SK-N-SH (cell line): ENCODE data around the gene LRRC45. TPM values are rescaled to one million over a fixed set of nuclear protein-coding genes. Genes with fewer than 3 reads are reported as not detected.

ENCODE experiments used
- CTCF ChIA-PET: fragments of 300-600, 350-600 bp; formaldehyde crosslinking; extraction: SDS; loops from one replicate; lab custom pipeline; 2021; lab: Yijun Ruan, JAX
- POLR2A ChIA-PET: fragments of 350-600 bp; sonication (Branson Sonifier 250); formaldehyde crosslinking; extraction: SDS; loops from one replicate; lab custom pipeline; 2020; ENCODE audit warnings: antibody characterized with exemption, inconsistent platforms; lab: Yijun Ruan, JAX
- DNase-seq: peaks from one replicate; pipeline ENCODE4 v3.0.0; 2012
- H2AFZ ChIP-seq: fragments of 200-600 bp; sonication (generic); 2 replicates; pipeline ENCODE4 v1.8.1; 2016; ENCODE audit warnings: antibody characterized with exemption, mild to moderate bottlenecking, low read depth
- H3F3A ChIP-seq: fragments of 200-600 bp; sonication (generic); replicated peaks from 2 replicates; pipeline ENCODE3; 2016; ENCODE audit warnings: antibody characterized with exemption, mild to moderate bottlenecking; ENCODE audit not compliant: insufficient read depth
- H3K27ac ChIP-seq, 2 experiments: fragments of 200-500 bp in 1 of 2; fragments of 200-600 bp in 1 of 2; sonication (Bioruptor generic) in 1 of 2; sonication (generic), shearing (Covaris generic) in 1 of 2; 2 replicates each; pipeline versions ENCODE4 v1.5.1 to v1.6.1; 2014 to 2016; ENCODE audit warnings: low read depth in 2 of 2, inconsistent platforms in 1 of 2, low read length in 1 of 2, mild to moderate bottlenecking in 1 of 2, mixed read lengths in 1 of 2
- H3K27me3 ChIP-seq: fragments of 200-600 bp; sonication (generic), shearing (Covaris generic); 2 replicates; pipeline ENCODE4 v1.6.1; 2016; ENCODE audit warnings: mixed run types; ENCODE audit not compliant: insufficient read depth
- H3K36me3 ChIP-seq, 2 experiments: fragments of 200-500 bp in 1 of 2; fragments of 200-600 bp in 1 of 2; sonication (Bioruptor generic) in 1 of 2; sonication (generic) in 1 of 2; replicated peaks in 1 of 2; 2 replicates each; pipeline versions ENCODE3 to v1.5.1; 2014 to 2016; ENCODE audit warnings: low read length in 1 of 2, mild to moderate bottlenecking in 1 of 2; ENCODE audit not compliant: insufficient read depth in 2 of 2, control insufficient read depth in 1 of 2
- H3K4me1 ChIP-seq, 2 experiments: fragments of 200-500 bp in 1 of 2; fragments of 200-600 bp in 1 of 2; sonication (Bioruptor generic) in 1 of 2; sonication (generic), shearing (Covaris generic) in 1 of 2; 2 replicates each; pipeline versions ENCODE4 v1.5.1 to v1.6.1; 2014 to 2016; ENCODE audit warnings: low read depth in 1 of 2, low read length in 1 of 2, mixed run types in 1 of 2; ENCODE audit not compliant: insufficient read depth in 2 of 2, control insufficient read depth in 1 of 2
- H3K4me2 ChIP-seq: fragments of 200-600 bp; sonication (generic), shearing (Covaris generic); 2 replicates; pipeline ENCODE4 v1.6.1; 2017; ENCODE audit warnings: mixed run types
- H3K4me3 ChIP-seq, 2 experiments: fragments of 200-500 bp in 1 of 2; fragments of 200-600 bp in 1 of 2; sonication (Bioruptor generic) in 1 of 2; sonication (generic), shearing (Covaris generic) in 1 of 2; 2 replicates each; pipeline versions ENCODE4 v1.5.1 to v1.8.1; 2014 to 2016; ENCODE audit warnings: low read depth in 2 of 2, inconsistent platforms in 1 of 2, low read length in 1 of 2, mild to moderate bottlenecking in 1 of 2, mixed read lengths in 1 of 2, moderate library complexity in 1 of 2
- H3K79me2 ChIP-seq: fragments of 200-600 bp; sonication (generic); 2 replicates; pipeline ENCODE4 v1.8.1; 2017; ENCODE audit warnings: mild to moderate bottlenecking; ENCODE audit not compliant: insufficient read depth
- H3K9ac ChIP-seq: fragments of 200-600 bp; sonication (generic); 2 replicates; pipeline ENCODE4 v1.6.1; 2017; ENCODE audit warnings: mixed run types
- H3K9me2 ChIP-seq: fragments of 200-600 bp; sonication (generic); 2 replicates; pipeline ENCODE4 v1.6.1; 2017; ENCODE audit warnings: mixed run types
- H3K9me3 ChIP-seq: fragments of 200-600 bp; sonication (generic); 2 replicates; pipeline ENCODE4 v1.6.1; 2017; ENCODE audit warnings: mixed run types, mild to moderate bottlenecking, moderate library complexity
- H4K20me1 ChIP-seq: fragments of 200-600 bp; sonication (generic); 2 replicates; pipeline ENCODE4 v1.6.1; 2017; ENCODE audit warnings: mild to moderate bottlenecking, mixed run types; ENCODE audit not compliant: insufficient read depth
- CHD2 ChIP-seq: fragments of 150-350 bp; IDR thresholded peaks from 2 replicates; pipeline ENCODE4 v1.6.1; 2018; ENCODE audit warnings: low read length; ENCODE audit not compliant: partially characterized antibody
- ELF1 ChIP-seq: IDR thresholded peaks from 2 replicates; pipeline ENCODE4 v1.4.0; 2012
- EZH2phosphoT487 ChIP-seq: fragments of 200-600 bp; sonication (generic); IDR thresholded peaks from 2 replicates; pipeline ENCODE4 v1.6.1; 2017; ENCODE audit warnings: low read depth, mixed run types, mild to moderate bottlenecking, antibody characterized with exemption, moderate library complexity, borderline replicate concordance
- FOSL2 ChIP-seq: IDR thresholded peaks from 2 replicates; pipeline ENCODE4 v1.4.0; 2012; ENCODE audit warnings: low read depth, mild to moderate bottlenecking, moderate library complexity, borderline replicate concordance
- FOXJ3 ChIP-seq: sonication (generic); formaldehyde crosslinking; IDR thresholded peaks from 2 replicates; pipeline ENCODE4 v1.5.1; 2020; ENCODE audit warnings: mild to moderate bottlenecking, missing genetic modification reagents
- FOXM1 ChIP-seq: IDR thresholded peaks from 2 replicates; pipeline ENCODE4 v1.4.0; 2012; ENCODE audit warnings: low read depth, mild to moderate bottlenecking
- GABPA ChIP-seq: IDR thresholded peaks from 2 replicates; pipeline ENCODE4 v1.4.0; 2012; ENCODE audit warnings: low read depth, mild to moderate bottlenecking
- IRF3 ChIP-seq: fragments of 150-350 bp; IDR thresholded peaks from 2 replicates; pipeline ENCODE4 v1.6.1; 2016; ENCODE audit warnings: mild to moderate bottlenecking, low read depth, low read length
- JUND ChIP-seq: IDR thresholded peaks from 2 replicates; pipeline ENCODE4 v1.4.0; 2012
- MAX ChIP-seq: IDR thresholded peaks from 2 replicates; pipeline ENCODE4 v1.4.0; 2012; ENCODE audit warnings: low read depth
- MXI1 ChIP-seq: IDR thresholded peaks from 2 replicates; pipeline ENCODE4 v1.6.1; 2012; ENCODE audit warnings: mild to moderate bottlenecking, low read depth, low read length, improper control_type of control experiment
- POLR2AphosphoS5 ChIP-seq: IDR thresholded peaks from 2 replicates; pipeline ENCODE4 v1.6.1; 2012; ENCODE audit warnings: low read depth, low read length
- RAD21 ChIP-seq: IDR thresholded peaks from 2 replicates; pipeline ENCODE4 v1.6.1; 2012; ENCODE audit warnings: mild to moderate bottlenecking, low read length
- RCOR1 ChIP-seq: fragments of 150-350 bp; IDR thresholded peaks from 2 replicates; pipeline ENCODE4 v1.6.1; 2017; ENCODE audit warnings: antibody characterized with exemption, low read length
- RXRA ChIP-seq: IDR thresholded peaks from 2 replicates; pipeline ENCODE4 v1.4.0; 2012; ENCODE audit warnings: low read depth, mild to moderate bottlenecking, borderline replicate concordance
- SMC3 ChIP-seq: IDR thresholded peaks from 2 replicates; pipeline ENCODE4 v1.6.1; 2012; ENCODE audit warnings: low read depth, low read length, improper control_type of control experiment
- USF1 ChIP-seq: IDR thresholded peaks from 2 replicates; pipeline ENCODE4 v1.4.0; 2012; ENCODE audit warnings: low read depth, borderline replicate concordance
- USF2 ChIP-seq: fragments of 150-350 bp; IDR thresholded peaks from 2 replicates; pipeline ENCODE4 v1.6.1; 2017; ENCODE audit warnings: antibody characterized with exemption, low read length, low read depth, borderline replicate concordance
- WGBS: methylation state at CpG from one replicate; pipeline ENCODE4 v1.1.6; 2017; ENCODE audit warnings: low lambda C conversion rate; 5-methylcytosine and 5-hydroxymethylcytosine counted together
- polyA plus RNA-seq, 3 experiments: library from polyadenylated mRNA; depleted of rRNA; stranded (reverse); fragments of >200 nt; gene quantifications; 2 replicates each; pipeline ENCODE4 v1.2.3, GENCODE V29; 2012

Gene LRRC45
- polyA plus RNA-seq, 1 of the 3 experiments (the other 2 are of a cell fraction), result 31.5 TPM

GRCh38 chr17:81993729-81994592 is 29.1 kb upstream of the LRRC45 start:
- H3K9ac ChIP-seq, result no peak overlapping the region
- DNase-seq, result no peak
- no peaks in the 10 kb centered on the region for H3F3A ChIP-seq
- ChIA-PET POLR2A (no interaction called here), CTCF (interaction anchor here (5.9 to 6.3 kb wide), 2 partner anchors 27 to 33 kb away, joined by 43 to 56 read pairs; partner anchors contain the start of genes CENPX and NOTUM)
- H3K9me2 ChIP-seq, result no peaks in the 10 kb centered on the region
- no peaks in the 10 kb centered on the region for H4K20me1 ChIP-seq
- H3K36me3 ChIP-seq, result peaks cover 0 to 11% of the 10 kb centered on the region in 2 experiments
- H2AFZ ChIP-seq, result no peak overlapping the region
- no peak overlapping the region for H3K4me2 ChIP-seq
- H3K4me1 ChIP-seq, result peaks cover 0 to 25% of the 10 kb centered on the region in 2 experiments; a peak in 1 of 4 replicates
- no peak overlapping the region for H3K4me3 ChIP-seq
- TF ChIP-seq JUND (no peak), MXI1 (no peak), USF1 (no peak), RCOR1 (no peak), CHD2 (no peak)
- H3K27me3 ChIP-seq, result no peaks in the 10 kb centered on the region
- no peak overlapping the region for H3K27ac ChIP-seq
- H3K79me2 ChIP-seq, result peaks cover 12% of the 10 kb centered on the region; the same call in 1 of the 2 replicates
- no peaks in the 10 kb centered on the region for H3K9me3 ChIP-seq
- 97% methylated on average over 22 of the region's 37 CpGs for WGBS

GRCh38 chr17:81994593-81995462 is 28.3 kb upstream of the LRRC45 start:
- H3F3A ChIP-seq, result no peaks in the 10 kb centered on the region
- no peak for DNase-seq
- no peaks in the 10 kb centered on the region for H3K9me3 ChIP-seq
- H3K27ac ChIP-seq, result no peak overlapping the region
- peaks cover 12% of the 10 kb centered on the region; the same call in 1 of the 2 replicates for H3K79me2 ChIP-seq
- ChIA-PET CTCF (interaction anchor here (1.3 to 6.3 kb wide), 4 partner anchors 10 to 35 kb away, joined by 3 to 56 read pairs (median 24); partner anchors contain the start of genes CENPX and NOTUM), POLR2A (no interaction called here)
- H2AFZ ChIP-seq, result no peak overlapping the region
- H3K9ac ChIP-seq, result no peak overlapping the region
- peaks cover 0 to 11% of the 10 kb centered on the region in 2 experiments for H3K36me3 ChIP-seq
- 95% methylated on average over 39 of the region's 39 CpGs for WGBS
- H3K4me2 ChIP-seq, result no peak overlapping the region
- H3K27me3 ChIP-seq, result no peaks in the 10 kb centered on the region
- H3K4me1 ChIP-seq, result peaks cover 0 to 25% of the 10 kb centered on the region in 2 experiments; a peak in 1 of 4 replicates
- no peaks in the 10 kb centered on the region for H4K20me1 ChIP-seq
- H3K4me3 ChIP-seq, result no peak overlapping the region
- no peaks in the 10 kb centered on the region for H3K9me2 ChIP-seq
- TF ChIP-seq USF1 (no peak), FOXM1 (no peak), MXI1 (no peak), MAX (no peak), JUND (no peak), POLR2AphosphoS5 (no peak), EZH2phosphoT487 (no peak), RAD21 (no peak), FOSL2 (no peak), RXRA (no peak), GABPA (no peak), FOXJ3 (no peak), SMC3 (no peak), USF2 (no peak), IRF3 (no peak), ELF1 (no peak)
